Activated naive CD8-positive, alpha-beta T cell treated with anti-CD3 and anti-CD28 coated beads, Interleukin-2, amount 10 ng/mL, durations not matched to agents 7 days and 5 days (primary cell): ENCODE data around the gene RNU1-4. TPM values are rescaled to one million over a fixed set of nuclear protein-coding genes. Genes with fewer than 3 reads are reported as not detected.
A peak's percentile ranks its signal among the peaks of the same experiment; 100 is the strongest.
"Not testable (repeated sequence)": the region's sequence is repeated elsewhere in the genome, so short reads cannot be mapped to it uniquely, and the experiment has no call there.

ENCODE experiments used
- ATAC-seq: fragments of 150-1000 bp; cut with Tn5 transposase; one replicate; pipeline ENCODE4 v1.10.0; 2021; ENCODE audit warnings: low read depth, moderate library complexity
- POLR2A ChIA-PET: fragments of 350-600 bp; sonication (Branson Sonifier 250); formaldehyde crosslinking; loops from one replicate; lab custom pipeline; 2021; ENCODE audit warnings: antibody characterized with exemption; lab: Charles Lee
- DNase-seq: peaks from one replicate; pipeline ENCODE4 v3.0.0; 2021
- H3K27ac Mint-ChIP-seq: one replicate; pipeline ENCODE4 v1.8.0; 2022; ENCODE audit warnings: mild to moderate bottlenecking, mixed read lengths
- H3K27me3 Mint-ChIP-seq: one replicate; pipeline ENCODE4 v1.8.0; 2022; ENCODE audit warnings: mild to moderate bottlenecking, moderate library complexity, mixed read lengths
- H3K36me3 Mint-ChIP-seq: one replicate; pipeline ENCODE4 v1.8.0; 2021; ENCODE audit warnings: mild to moderate bottlenecking, mixed read lengths
- H3K4me1 Mint-ChIP-seq: one replicate; pipeline ENCODE4 v1.8.0; 2021; ENCODE audit warnings: mixed read lengths
- H3K4me3 Mint-ChIP-seq: one replicate; pipeline ENCODE4 v1.8.0; 2022; ENCODE audit warnings: mild to moderate bottlenecking, moderate library complexity, mixed read lengths
- H3K9me3 Mint-ChIP-seq: one replicate; pipeline ENCODE4 v1.8.0; 2021; ENCODE audit warnings: mixed read lengths
- total RNA-seq, 2 experiments: library from RNA; stranded (reverse); gene quantifications; one replicate each; pipeline ENCODE4 v1.2.3, GENCODE V29; 2021

Gene RNU1-4
- 1,000 to 10,000 TPM; 3,257 to 3,430 TPM for total RNA-seq

GRCh38 chr1:16740047-16740964 is at the start of gene RNU1-4:
RNU1-4 (plus strand) TSS chr1:16740516.
- H3K9me3 Mint-ChIP-seq, H3K36me3 Mint-ChIP-seq, DNase-seq, H3K4me1 Mint-ChIP-seq, H3K4me3 Mint-ChIP-seq, H3K27ac Mint-ChIP-seq, H3K27me3 Mint-ChIP-seq, POLR2A ChIA-PET: not testable (repeated sequence)
- ATAC-seq, result peak; percentile 99

GRCh38 chr1:16690971-16691682 is 49.2 kb upstream of the RNU1-4 start:
- H3K4me3 Mint-ChIP-seq, H3K36me3 Mint-ChIP-seq, H3K27me3 Mint-ChIP-seq, DNase-seq, POLR2A ChIA-PET, H3K4me1 Mint-ChIP-seq, H3K27ac Mint-ChIP-seq, ATAC-seq, H3K9me3 Mint-ChIP-seq: not testable (repeated sequence)

- DNase-seq, H3K4me1 Mint-ChIP-seq, H3K4me3 Mint-ChIP-seq, POLR2A ChIA-PET, H3K27me3 Mint-ChIP-seq, H3K9me3 Mint-ChIP-seq, H3K27ac Mint-ChIP-seq, ATAC-seq, H3K36me3 Mint-ChIP-seq: not testable (repeated sequence)
These were observed 48.0 kb upstream of the RNU1-4 start for GRCh38 chr1:16692283-16692682.

GRCh38 chr1:16692717-16693448 is 47.4 kb upstream of the RNU1-4 start:
- H3K4me3 Mint-ChIP-seq, H3K36me3 Mint-ChIP-seq, DNase-seq, H3K9me3 Mint-ChIP-seq, H3K27me3 Mint-ChIP-seq, H3K27ac Mint-ChIP-seq, H3K4me1 Mint-ChIP-seq: not testable (repeated sequence)
- peak; percentile 32 for ATAC-seq
- POLR2A ChIA-PET, result interaction anchor here (0.6 kb wide), 1 partner anchor 269 kb away, joined by 4 read pairs; no protein-coding TSS in a partner anchor

- H3K36me3 Mint-ChIP-seq, H3K27me3 Mint-ChIP-seq, H3K27ac Mint-ChIP-seq, ATAC-seq, DNase-seq, H3K4me3 Mint-ChIP-seq, POLR2A ChIA-PET, H3K9me3 Mint-ChIP-seq, H3K4me1 Mint-ChIP-seq: not testable (repeated sequence)
These were observed 46.6 kb upstream of the RNU1-4 start for GRCh38 chr1:16693449-16694307.

GRCh38 chr1:16694308-16694702 is 46.0 kb upstream of the RNU1-4 start:
- POLR2A ChIA-PET, DNase-seq, H3K4me1 Mint-ChIP-seq, H3K36me3 Mint-ChIP-seq, H3K27me3 Mint-ChIP-seq, H3K4me3 Mint-ChIP-seq, H3K27ac Mint-ChIP-seq, H3K9me3 Mint-ChIP-seq, ATAC-seq: not testable (repeated sequence)

- H3K4me1 Mint-ChIP-seq, H3K4me3 Mint-ChIP-seq, H3K27ac Mint-ChIP-seq, H3K9me3 Mint-ChIP-seq, ATAC-seq, POLR2A ChIA-PET, H3K36me3 Mint-ChIP-seq, DNase-seq, H3K27me3 Mint-ChIP-seq: not testable (repeated sequence)
These were observed 43.7 kb upstream of the RNU1-4 start for GRCh38 chr1:16696507-16697150.

GRCh38 chr1:16697152-16697551 is 43.2 kb upstream of the RNU1-4 start:
- not testable (repeated sequence) for ATAC-seq, H3K27ac Mint-ChIP-seq, H3K27me3 Mint-ChIP-seq, H3K4me3 Mint-ChIP-seq, H3K4me1 Mint-ChIP-seq, DNase-seq, H3K9me3 Mint-ChIP-seq, H3K36me3 Mint-ChIP-seq
- POLR2A ChIA-PET, result interaction anchor here (0.6 kb wide), 1 partner anchor 892 kb away, joined by 3 read pairs; no protein-coding TSS in a partner anchor

GRCh38 chr1:16699440-16699839 is 40.9 kb upstream of the RNU1-4 start:
- not testable (repeated sequence) for H3K27ac Mint-ChIP-seq, H3K27me3 Mint-ChIP-seq, H3K4me3 Mint-ChIP-seq, H3K9me3 Mint-ChIP-seq, H3K4me1 Mint-ChIP-seq, H3K36me3 Mint-ChIP-seq, DNase-seq, ATAC-seq
- POLR2A ChIA-PET, result interaction anchor here (0.7 to 1.1 kb wide), 2 partner anchors 16 to 866 kb away, joined by 3 read pairs; no protein-coding TSS in a partner anchor

- POLR2A ChIA-PET, result interaction anchor here (1.1 kb wide), 1 partner anchor 866 kb away, joined by 3 read pairs; no protein-coding TSS in a partner anchor
- not testable (repeated sequence) for H3K9me3 Mint-ChIP-seq, H3K27me3 Mint-ChIP-seq, H3K36me3 Mint-ChIP-seq, DNase-seq, H3K4me3 Mint-ChIP-seq, H3K27ac Mint-ChIP-seq, H3K4me1 Mint-ChIP-seq
- peak; percentile 7 for ATAC-seq
These were observed 40.0 kb upstream of the RNU1-4 start for GRCh38 chr1:16700138-16700895.

- POLR2A ChIA-PET, result interaction anchor here (1.3 kb wide), 1 partner anchor 74 kb away, joined by 3 read pairs; no protein-coding TSS in a partner anchor
- peak; percentile 10 for ATAC-seq
- H3K4me3 Mint-ChIP-seq, H3K36me3 Mint-ChIP-seq, H3K27ac Mint-ChIP-seq, H3K4me1 Mint-ChIP-seq, DNase-seq, H3K27me3 Mint-ChIP-seq, H3K9me3 Mint-ChIP-seq: not testable (repeated sequence)
These were observed 39.1 kb upstream of the RNU1-4 start for GRCh38 chr1:16701189-16701588.
